ENCODE measurements around the gene PAN3. TPM values are rescaled to one million over a fixed set of nuclear protein-coding genes. Genes with fewer than 3 reads are reported as not detected.

The PAN3 gene
- total RNA-seq: 10 to 100 TPM; 49.5 to 74.0 (median 54.4) TPM

GRCh38 chr13:28138012-28138755 is at the start of gene PAN3:
Gene PAN3 (plus strand): TSS chr13:28138545. CDS start chr13:28138658, 113 bp downstream.
- 0% methylated on average over 54 to 68 of the region's 84 CpGs for WGBS, 2 donors

GRCh38 chr13:28089065-28089464 is 49.3 kb upstream of the PAN3 start:
- Histone ChIP-seq H3K27ac (no peak overlapping the region), H3K27me3 (no peaks in the 10 kb centered on the region), H3K9me3 (no peaks in the 10 kb centered on the region), H3K4me3 (replicated peaks in 1 of 3) (no peak overlapping the region), H3K36me3 (no peaks in the 10 kb centered on the region), H3K4me1 (no peaks in the 10 kb centered on the region)
- 57 to 69% methylated on average over 1 of the region's 1 CpG for WGBS, 2 donors
- intact Hi-C loops (cut with DNase I): no loop called here
- TF ChIP-seq POLR2A (IDR thresholded peaks at IDR 0.05) (no peak), CTCF (IDR thresholded peaks at IDR 0.05) (no peak)
- DNase-seq: no peak

More at GRCh38 chr13:28138012-28138755, at the start of gene PAN3:
- peak within 1 kb of the TSS; percentile 97 to 99 (median 98) for H3K4me3 ChIP-seq (replicated peaks in 1 of 3)
- no peaks in the 10 kb centered on the region for H3K27me3 ChIP-seq
- H3K27ac ChIP-seq: peak within 1 kb of the TSS; percentile 97 to 99 (median 98)
- no peaks in the 10 kb centered on the region for H3K9me3 ChIP-seq
- DNase-seq: peak; percentile 89 to 94
- TF ChIP-seq CTCF (IDR thresholded peaks at IDR 0.05): peak in 1 of 6 experiments; percentile 12
- peak in 1 of 2 donors; percentile 76 for TF ChIP-seq POLR2A (IDR thresholded peaks at IDR 0.05)
- intact Hi-C loops (cut with DNase I): no loop called here
- peaks cover 13 to 28% of the 10 kb centered on the region in 2 donors for H3K4me1 ChIP-seq
- H3K36me3 ChIP-seq: no peaks in the 10 kb centered on the region

- TF ChIP-seq POLR2A (IDR thresholded peaks at IDR 0.05) (no peak), CTCF (IDR thresholded peaks at IDR 0.05) (no peak)
- H3K27me3 ChIP-seq: no peaks in the 10 kb centered on the region
- 70 to 75% methylated on average over 2 of the region's 2 CpGs for WGBS, 2 donors
- no peak overlapping the region for H3K27ac ChIP-seq
- no peak for DNase-seq
- H3K9me3 ChIP-seq: no peaks in the 10 kb centered on the region
- no peaks in the 10 kb centered on the region for H3K4me1 ChIP-seq
- H3K4me3 ChIP-seq (replicated peaks in 1 of 3): no peak overlapping the region
- H3K36me3 ChIP-seq: no peaks in the 10 kb centered on the region
- intact Hi-C loops (cut with DNase I): no loop called here
Observed at GRCh38 chr13:28092431-28092830, 45.9 kb upstream of the PAN3 start.

- Histone ChIP-seq H3K36me3 (no peaks in the 10 kb centered on the region), H3K4me3 (replicated peaks in 1 of 3) (no peak overlapping the region), H3K9me3 (no peaks in the 10 kb centered on the region), H3K4me1 (no peaks in the 10 kb centered on the region), H3K27me3 (no peaks in the 10 kb centered on the region), H3K27ac (no peak overlapping the region)
- no peak for DNase-seq
- WGBS, 2 donors: 49 to 52% methylated on average over 5 of the region's 5 CpGs
- intact Hi-C loops (cut with DNase I): no loop called here
- no peak for TF ChIP-seq CTCF (IDR thresholded peaks at IDR 0.05)
- TF ChIP-seq POLR2A (IDR thresholded peaks at IDR 0.05): no peak
Observed at GRCh38 chr13:28093881-28094280, 44.5 kb upstream of the PAN3 start.

GRCh38 chr13:28094306-28094705 is 44.0 kb upstream of the PAN3 start:
- Histone ChIP-seq H3K27ac (no peak overlapping the region), H3K27me3 (peaks cover 3% of the 10 kb centered on the region), H3K4me1 (no peaks in the 10 kb centered on the region), H3K4me3 (replicated peaks in 1 of 3) (no peak overlapping the region), H3K9me3 (no peaks in the 10 kb centered on the region), H3K36me3 (no peaks in the 10 kb centered on the region)
- intact Hi-C loops (cut with DNase I): no loop called here
- 63 to 71% methylated on average over 4 of the region's 4 CpGs for WGBS, 2 donors
- DNase-seq: no peak
- TF ChIP-seq POLR2A (IDR thresholded peaks at IDR 0.05) (no peak), CTCF (IDR thresholded peaks at IDR 0.05) (no peak)
